Upper lobe of left lung (tissue), 6 donors: Measurements from ENCODE around the gene MARCO. TPM values are rescaled to one million over a fixed set of nuclear protein-coding genes. Genes with fewer than 3 reads are reported as not detected.
A peak's percentile ranks its signal among the peaks of the same experiment; 100 is the strongest.

Experiments used
- ATAC-seq, 2 donors: fragments of 200-7000 bp; cut with Tn5 transposase; one replicate each; pipeline ENCODE4 v1.9.1; 2022; ENCODE audit warnings: mild to moderate bottlenecking in 2 of 2, moderate library complexity in 2 of 2; ENCODE audit not compliant: low FRiP score in 2 of 2
- DNase-seq, 2 donors: peaks; one replicate each; pipeline ENCODE4 v3.0.0-alpha.2; 2019 to 2020
- H3K27ac ChIP-seq, 4 donors: fragments of 200-600 bp; sonication (generic); one replicate each; pipeline ENCODE4 v1.5.1; 2016 to 2019
- H3K27me3 ChIP-seq, 4 donors: fragments of 200-600 bp; sonication (generic); one replicate each; pipeline ENCODE4 v1.5.1; 2017 to 2019
- H3K36me3 ChIP-seq, 4 donors: fragments of 200-600 bp; sonication (generic); one replicate each; pipeline ENCODE4 v1.5.1; 2016 to 2019
- H3K4me1 ChIP-seq, 4 donors: fragments of 200-600 bp; sonication (generic); one replicate each; pipeline ENCODE4 v1.5.1; 2018 to 2019
- H3K4me3 ChIP-seq, 4 donors: fragments of 200-600 bp; sonication (generic); one replicate each; pipeline ENCODE4 v1.5.1; 2017 to 2019; ENCODE audit warnings: mild to moderate bottlenecking in 2 of 4, moderate library complexity in 1 of 4
- H3K9me3 ChIP-seq, 4 donors: fragments of 200-600 bp; sonication (generic); one replicate each; pipeline ENCODE4 v1.5.1; 2018 to 2019
- EP300 ChIP-seq, 4 donors: sonication (generic); formaldehyde crosslinking; IDR thresholded peaks; one replicate each; pipeline ENCODE4 v1.5.1; 2017; ENCODE audit warnings: antibody characterized with exemption in 4 of 4, control low read depth in 2 of 4
- POLR2A ChIP-seq, 4 donors: fragments of 450-650 bp; IDR thresholded peaks; one replicate each; pipeline ENCODE4 v1.5.1; 2016 to 2017; ENCODE audit warnings: antibody characterized with exemption in 4 of 4, mild to moderate bottlenecking in 2 of 4
- POLR2AphosphoS5 ChIP-seq, 2 donors: sonication (generic); formaldehyde crosslinking; IDR thresholded peaks; one replicate each; pipeline ENCODE4 v1.5.1; 2017; ENCODE audit warnings: antibody characterized with exemption in 2 of 2
- WGBS, 2 donors: methylation state at CpG; one replicate each; pipeline ENCODE4 v1.1.5; 2017 to 2018; 5-methylcytosine and 5-hydroxymethylcytosine counted together
- total RNA-seq, 6 donors: library from RNA; depleted of rRNA in 4 of 6; stranded (reverse); fragments of >200 nt in 4 of 6; gene quantifications; one replicate each; pipeline versions ENCODE4 v1.1.0 to v1.2.1, GENCODE V29; 2016 to 2021
- TF ChIP-seq, protein P1 (sequence below), 6 experiments: fragments of 450-650 bp in 4 of 6; fragments of 200-600 bp in 2 of 6; sonication (generic) in 2 of 6; IDR thresholded peaks; one replicate each; pipeline ENCODE4 v1.5.1; 2016 to 2019; ENCODE audit warnings: antibody characterized with exemption in 6 of 6
- donor health status: DM: no; HTN: no; CAD: no; lungs with moderate emphysema.
- donor health status: DM: no; HTN: yes; CAD: no; lungs with severe emphysema.

The MARCO gene
- total RNA-seq, 6 donors from 2014 or later = 148 to 499 (median 316) TPM

DNA sequence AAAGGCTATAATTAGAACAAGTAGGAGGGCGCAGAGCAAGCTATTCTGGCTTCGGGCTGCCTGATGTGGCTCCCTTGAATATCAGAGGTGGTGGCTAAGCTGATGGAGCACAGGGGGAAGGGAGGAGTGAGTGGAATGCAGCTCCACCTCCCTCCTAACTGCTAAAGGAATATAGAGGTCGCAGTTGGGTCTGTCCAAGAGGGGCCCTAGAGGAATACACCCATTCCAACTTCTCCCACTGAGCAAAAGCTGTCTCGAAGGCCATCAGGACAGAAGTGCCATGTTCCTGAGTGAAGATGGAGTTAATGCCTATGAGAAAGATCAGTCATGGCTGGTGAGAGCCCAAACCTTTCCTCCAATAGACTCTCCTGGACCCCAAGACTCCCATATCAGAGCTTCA lies 32.8 kb upstream of the MARCO start:
- ATAC-seq (no peak), DNase-seq (no peak)
- H3K4me1 ChIP-seq = peaks cover 0 to under 1% (median 0%) of the 10 kb centered on the region in 4 donors
- H3K27ac ChIP-seq = no peak overlapping the region
- no peak for TF ChIP-seq POLR2A (IDR thresholded peaks at IDR 0.05)
- TF ChIP-seq, protein P1, sequence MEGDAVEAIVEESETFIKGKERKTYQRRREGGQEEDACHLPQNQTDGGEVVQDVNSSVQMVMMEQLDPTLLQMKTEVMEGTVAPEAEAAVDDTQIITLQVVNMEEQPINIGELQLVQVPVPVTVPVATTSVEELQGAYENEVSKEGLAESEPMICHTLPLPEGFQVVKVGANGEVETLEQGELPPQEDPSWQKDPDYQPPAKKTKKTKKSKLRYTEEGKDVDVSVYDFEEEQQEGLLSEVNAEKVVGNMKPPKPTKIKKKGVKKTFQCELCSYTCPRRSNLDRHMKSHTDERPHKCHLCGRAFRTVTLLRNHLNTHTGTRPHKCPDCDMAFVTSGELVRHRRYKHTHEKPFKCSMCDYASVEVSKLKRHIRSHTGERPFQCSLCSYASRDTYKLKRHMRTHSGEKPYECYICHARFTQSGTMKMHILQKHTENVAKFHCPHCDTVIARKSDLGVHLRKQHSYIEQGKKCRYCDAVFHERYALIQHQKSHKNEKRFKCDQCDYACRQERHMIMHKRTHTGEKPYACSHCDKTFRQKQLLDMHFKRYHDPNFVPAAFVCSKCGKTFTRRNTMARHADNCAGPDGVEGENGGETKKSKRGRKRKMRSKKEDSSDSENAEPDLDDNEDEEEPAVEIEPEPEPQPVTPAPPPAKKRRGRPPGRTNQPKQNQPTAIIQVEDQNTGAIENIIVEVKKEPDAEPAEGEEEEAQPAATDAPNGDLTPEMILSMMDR (IDR thresholded peaks at IDR 0.05) = no peak
- no peak for TF ChIP-seq POLR2AphosphoS5 (IDR thresholded peaks at IDR 0.05)
- H3K9me3 ChIP-seq = no peaks in the 10 kb centered on the region
- WGBS, 2 donors = 83 to 91% methylated on average over 4 of the region's 4 CpGs
- H3K27me3 ChIP-seq = no peaks in the 10 kb centered on the region
- H3K4me3 ChIP-seq = no peak overlapping the region
- H3K36me3 ChIP-seq = no peaks in the 10 kb centered on the region

DNA sequence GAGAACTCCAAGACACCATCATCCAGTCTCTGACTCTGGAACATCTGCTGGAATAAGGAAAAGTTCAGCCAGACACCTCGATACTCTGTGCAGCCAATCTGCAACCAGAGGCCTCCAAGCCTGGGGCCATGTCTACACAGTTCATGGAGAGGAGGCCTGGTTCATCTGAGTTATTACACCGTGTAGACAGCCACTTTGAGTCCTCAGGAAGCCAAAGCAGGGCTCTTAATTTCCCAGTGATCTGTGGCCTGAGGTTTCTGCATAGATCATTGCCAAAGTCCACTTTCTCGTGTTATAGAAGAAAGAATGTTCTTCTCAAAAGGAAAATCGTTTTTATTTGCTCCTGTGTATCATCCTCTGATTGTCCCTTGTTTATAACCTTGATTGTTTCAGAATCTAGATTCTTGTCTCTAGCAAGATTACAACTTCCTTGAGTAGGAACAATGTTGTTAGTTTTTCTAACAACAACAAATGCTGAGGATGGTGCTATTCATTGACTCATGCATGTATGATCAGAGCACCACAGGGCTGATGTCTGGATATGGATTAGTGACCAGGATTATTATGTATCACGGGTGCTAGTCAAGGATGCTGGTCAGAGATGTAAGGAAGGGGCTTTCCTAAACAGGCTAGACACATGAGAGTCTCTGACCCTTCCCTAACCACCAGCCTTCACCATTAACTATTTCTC lies 30.7 kb upstream of the MARCO start:
- no peak for DNase-seq
- H3K9me3 ChIP-seq = no peaks in the 10 kb centered on the region
- H3K36me3 ChIP-seq = no peaks in the 10 kb centered on the region
- H3K27me3 ChIP-seq = no peaks in the 10 kb centered on the region
- WGBS, 2 donors = 64 to 68% methylated on average over 4 to 5 of the region's 5 CpGs
- H3K4me3 ChIP-seq = no peak overlapping the region
- no peak overlapping the region for H3K27ac ChIP-seq
- no peak for TF ChIP-seq POLR2A (IDR thresholded peaks at IDR 0.05)
- TF ChIP-seq POLR2AphosphoS5 (IDR thresholded peaks at IDR 0.05) = no peak
- TF ChIP-seq EP300 (IDR thresholded peaks at IDR 0.05) = no peak
- TF ChIP-seq, protein P1 (IDR thresholded peaks at IDR 0.05) = no peak
- ATAC-seq = no peak
- H3K4me1 ChIP-seq = peaks cover 0 to 5% (median 0%) of the 10 kb centered on the region in 4 donors

DNA sequence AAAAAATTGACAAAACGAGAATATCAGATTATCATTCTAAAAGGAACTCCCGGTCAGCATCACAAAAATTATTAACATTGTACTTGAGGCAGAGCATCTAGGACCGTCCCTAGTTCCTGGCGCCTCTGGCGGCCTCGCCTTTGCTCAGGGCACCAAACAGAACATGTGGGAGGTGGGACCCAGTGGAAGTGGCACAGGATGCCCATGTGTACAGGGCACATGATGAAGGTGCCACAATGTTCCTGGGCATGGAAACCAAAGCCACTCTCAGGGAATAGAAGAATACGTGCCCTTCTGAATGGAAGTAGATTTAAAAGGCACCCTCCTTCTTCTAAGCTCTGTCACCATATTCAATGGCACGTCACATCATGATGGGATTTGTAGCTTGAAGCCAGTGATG lies 30.1 kb upstream of the MARCO start:
- DNase-seq (peak in 1 of 2 donors; percentile 19), ATAC-seq (no peak)
- 83 to 84% methylated on average over 8 of the region's 8 CpGs for WGBS, 2 donors
- Histone ChIP-seq H3K36me3 (no peaks in the 10 kb centered on the region), H3K4me1 (peaks cover 0 to 5% (median 0%) of the 10 kb centered on the region in 4 donors), H3K9me3 (no peaks in the 10 kb centered on the region), H3K27ac (no peak overlapping the region), H3K27me3 (no peaks in the 10 kb centered on the region), H3K4me3 (no peak overlapping the region)
- TF ChIP-seq POLR2A (IDR thresholded peaks at IDR 0.05) (no peak), EP300 (IDR thresholded peaks at IDR 0.05) (no peak), POLR2AphosphoS5 (IDR thresholded peaks at IDR 0.05) (no peak)
- TF ChIP-seq, protein P1 (IDR thresholded peaks at IDR 0.05) = no peak

DNA sequence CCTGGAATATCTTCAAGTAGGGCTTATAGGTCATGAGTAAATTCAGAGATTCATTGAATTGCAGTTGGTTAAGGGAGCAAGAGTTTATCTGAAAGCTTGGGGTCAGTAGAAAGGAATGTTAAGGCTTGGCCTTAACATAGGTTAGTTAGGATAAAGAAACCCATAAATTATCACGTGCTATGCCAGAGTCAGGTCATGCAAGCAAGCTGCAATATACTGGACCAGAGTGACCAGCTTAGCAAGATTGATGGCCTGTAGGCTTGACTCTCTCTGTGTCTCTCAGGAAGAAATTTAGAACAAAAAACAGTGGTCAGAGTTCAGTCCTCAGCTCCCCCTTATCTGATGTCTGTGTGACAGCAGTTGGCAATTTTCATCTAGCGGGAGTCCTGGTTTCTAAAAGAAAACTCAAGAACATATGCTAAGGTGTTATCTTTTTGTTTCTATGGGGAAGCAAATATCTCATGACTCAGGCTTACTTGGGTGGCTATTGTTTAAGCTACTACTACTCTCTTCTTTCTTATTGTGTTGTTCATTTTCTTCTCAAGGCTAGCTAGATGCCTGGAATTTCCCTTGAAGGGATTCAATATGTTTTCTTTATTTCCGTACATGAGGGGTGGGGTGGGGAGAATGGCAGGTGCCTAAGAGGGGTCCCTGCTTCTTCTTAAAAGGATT lies 28.7 kb upstream of the MARCO start:
- no peak overlapping the region for H3K4me3 ChIP-seq
- ATAC-seq (no peak), DNase-seq (no peak)
- TF ChIP-seq, protein P1 (IDR thresholded peaks at IDR 0.05) = no peak
- TF ChIP-seq POLR2AphosphoS5 (IDR thresholded peaks at IDR 0.05) (no peak), EP300 (IDR thresholded peaks at IDR 0.05) (no peak), POLR2A (IDR thresholded peaks at IDR 0.05) (no peak)
- peaks cover 0 to 5% (median 0%) of the 10 kb centered on the region in 4 donors for H3K4me1 ChIP-seq
- H3K9me3 ChIP-seq = no peaks in the 10 kb centered on the region
- H3K36me3 ChIP-seq = no peaks in the 10 kb centered on the region
- H3K27me3 ChIP-seq = no peaks in the 10 kb centered on the region
- H3K27ac ChIP-seq = no peak overlapping the region
- WGBS, 2 donors = 52 to 60% methylated on average over 3 of the region's 3 CpGs
